Dedifferentiated amniotic fluid mesenchymal stem cell (primary cell): ENCODE results near the gene DOCK1.

Source experiments
- DNase-seq: peaks from one replicate; pipeline ENCODE4 v3.0.0-alpha.2; 2016; ENCODE audit errors: extremely low spot score

The DOCK1 gene

GRCh38 chr10:127458829-127459228, 553.6 kb downstream of the DOCK1 start:
- DNase-seq = no peak

GRCh38 chr10:127459918-127460317, 554.7 kb downstream of the DOCK1 start:
- no peak for DNase-seq

- DNase-seq = no peak
Measured at GRCh38 chr10:127462643-127463295, 557.5 kb downstream of the DOCK1 start.

- no peak for DNase-seq
Measured at GRCh38 chr10:127463548-127463947, 558.3 kb downstream of the DOCK1 start.

GRCh38 chr10:127464561-127464960, 559.3 kb downstream of the DOCK1 start:
- DNase-seq = no peak

GRCh38 chr10:127467811-127468210, 562.6 kb downstream of the DOCK1 start:
- no peak for DNase-seq

GRCh38 chr10:127468632-127469031, 563.4 kb downstream of the DOCK1 start:
- DNase-seq = no peak

GRCh38 chr10:127470911-127471310, 565.7 kb downstream of the DOCK1 start:
- no peak for DNase-seq

GRCh38 chr10:127472976-127473375, 567.7 kb downstream of the DOCK1 start:
- DNase-seq = no peak

- DNase-seq = no peak
Measured at GRCh38 chr10:127474501-127474900, 569.3 kb downstream of the DOCK1 start.

GRCh38 chr10:127485153-127485857, 580.1 kb downstream of the DOCK1 start:
- DNase-seq = no peak

GRCh38 chr10:127486355-127486754, 581.1 kb downstream of the DOCK1 start:
- DNase-seq = no peak

- DNase-seq = no peak
Measured at GRCh38 chr10:127492607-127493250, 587.5 kb downstream of the DOCK1 start.

GRCh38 chr10:127496035-127496434, 590.8 kb downstream of the DOCK1 start:
- no peak for DNase-seq

- no peak for DNase-seq
Measured at GRCh38 chr10:127497685-127498084, 592.5 kb downstream of the DOCK1 start.

GRCh38 chr10:127498087-127498486, 592.9 kb downstream of the DOCK1 start:
- DNase-seq = no peak

- no peak for DNase-seq
Measured at GRCh38 chr10:127500127-127500526, 594.9 kb downstream of the DOCK1 start.
